Mesothelial cell of epicardium (in vitro differentiated cells): ENCODE results near the gene HYLS1. TPM values are rescaled to one million over a fixed set of nuclear protein-coding genes. Genes with fewer than 3 reads are reported as not detected.

Experiments
- DNase-seq, 2 experiments: peaks; one replicate each; pipeline ENCODE4 v3.0.0; 2021; ENCODE audit warnings: low spot score in 2 of 2; ENCODE audit not compliant: unreplicated experiment in 2 of 2
- H3K27ac Mint-ChIP-seq: 2 replicates; pipeline ENCODE4 v1.8.0; 2021; ENCODE audit warnings: mixed read lengths
- H3K27me3 Mint-ChIP-seq: 2 replicates; pipeline ENCODE4 v1.8.0; 2021; ENCODE audit warnings: low read depth, mixed read lengths
- H3K36me3 Mint-ChIP-seq: 2 replicates; pipeline ENCODE4 v1.8.0; 2021; ENCODE audit warnings: mixed read lengths
- H3K4me1 Mint-ChIP-seq: 2 replicates; pipeline ENCODE4 v1.8.0; 2021; ENCODE audit warnings: mixed read lengths
- H3K4me3 Mint-ChIP-seq: 2 replicates; pipeline ENCODE4 v1.8.0; 2021; ENCODE audit warnings: mild to moderate bottlenecking, moderate library complexity, mixed read lengths
- H3K9me3 Mint-ChIP-seq: 2 replicates; pipeline ENCODE4 v1.8.0; 2021; ENCODE audit warnings: mixed read lengths
- total RNA-seq: library from RNA; stranded (reverse); gene quantifications from 3 replicates; pipeline ENCODE4 v1.2.1, GENCODE V29; 2021
- TF ChIP-seq, protein P1 (sequence below): fragments of 200-600 bp; sonication (generic); IDR thresholded peaks from one replicate; pipeline ENCODE4 v1.5.0; 2021; ENCODE audit warnings: antibody characterized with exemption; ENCODE audit not compliant: unreplicated experiment

The HYLS1 gene
- total RNA-seq, 1 donor from 2014 or later, result 5.8 TPM

DNA sequence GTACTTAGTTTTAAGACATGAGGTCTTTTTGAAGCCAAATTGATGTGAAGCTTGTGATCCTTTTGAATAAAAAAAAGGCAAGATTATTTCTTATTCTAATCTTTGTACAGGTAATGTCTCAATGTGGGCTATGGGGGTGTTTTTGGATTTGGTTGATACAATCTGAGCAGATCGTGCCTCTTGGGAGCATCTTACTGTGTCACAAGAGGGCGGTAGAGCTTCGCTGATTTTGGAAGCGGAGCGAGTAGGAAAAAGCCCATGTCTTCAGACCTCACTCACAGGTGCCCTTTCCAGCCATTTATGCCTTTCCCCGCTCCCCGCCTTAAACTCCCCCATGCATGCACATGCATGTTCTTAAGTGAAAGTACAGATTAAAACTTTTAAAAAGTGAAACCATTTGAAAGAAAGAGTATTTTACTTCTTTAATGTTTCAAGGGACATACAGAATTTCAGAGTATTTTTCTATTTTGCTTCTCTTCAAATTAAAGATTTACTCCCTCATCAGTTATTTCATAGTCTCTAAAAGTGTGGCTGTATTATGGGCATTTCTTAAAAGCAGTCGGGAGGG, 35.6 kb downstream of the HYLS1 start:
- DNase-seq, result peak in 1 of 2 experiments; percentile 72
- no peaks in the 10 kb centered on the region for H3K36me3 Mint-ChIP-seq
- no peaks in the 10 kb centered on the region for H3K9me3 Mint-ChIP-seq
- H3K4me1 Mint-ChIP-seq, result peaks cover 23% of the 10 kb centered on the region
- H3K27me3 Mint-ChIP-seq, result peaks cover 17% of the 10 kb centered on the region
- TF ChIP-seq, protein P1, sequence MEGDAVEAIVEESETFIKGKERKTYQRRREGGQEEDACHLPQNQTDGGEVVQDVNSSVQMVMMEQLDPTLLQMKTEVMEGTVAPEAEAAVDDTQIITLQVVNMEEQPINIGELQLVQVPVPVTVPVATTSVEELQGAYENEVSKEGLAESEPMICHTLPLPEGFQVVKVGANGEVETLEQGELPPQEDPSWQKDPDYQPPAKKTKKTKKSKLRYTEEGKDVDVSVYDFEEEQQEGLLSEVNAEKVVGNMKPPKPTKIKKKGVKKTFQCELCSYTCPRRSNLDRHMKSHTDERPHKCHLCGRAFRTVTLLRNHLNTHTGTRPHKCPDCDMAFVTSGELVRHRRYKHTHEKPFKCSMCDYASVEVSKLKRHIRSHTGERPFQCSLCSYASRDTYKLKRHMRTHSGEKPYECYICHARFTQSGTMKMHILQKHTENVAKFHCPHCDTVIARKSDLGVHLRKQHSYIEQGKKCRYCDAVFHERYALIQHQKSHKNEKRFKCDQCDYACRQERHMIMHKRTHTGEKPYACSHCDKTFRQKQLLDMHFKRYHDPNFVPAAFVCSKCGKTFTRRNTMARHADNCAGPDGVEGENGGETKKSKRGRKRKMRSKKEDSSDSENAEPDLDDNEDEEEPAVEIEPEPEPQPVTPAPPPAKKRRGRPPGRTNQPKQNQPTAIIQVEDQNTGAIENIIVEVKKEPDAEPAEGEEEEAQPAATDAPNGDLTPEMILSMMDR, result peak; percentile 59
- H3K4me3 Mint-ChIP-seq, result no peak overlapping the region
- no peak overlapping the region for H3K27ac Mint-ChIP-seq

DNA sequence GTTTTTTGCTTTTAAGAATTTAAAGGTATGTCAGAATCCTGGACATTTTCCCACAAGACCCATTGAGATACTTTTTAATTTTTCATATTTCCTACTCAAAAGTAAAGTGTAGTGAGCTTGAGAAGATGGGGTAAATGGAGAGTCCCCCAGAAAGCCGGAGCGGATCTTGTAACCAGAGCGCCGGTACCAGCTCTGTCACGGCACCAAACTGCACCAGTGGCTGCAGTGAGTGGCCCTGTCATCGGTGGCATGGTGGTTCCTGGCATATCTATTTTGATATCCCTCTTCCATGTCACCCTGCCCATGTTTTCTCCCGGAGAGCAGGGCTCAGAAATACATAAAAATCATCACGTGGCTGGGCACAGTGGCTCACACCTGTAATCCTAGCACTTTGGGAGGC, 36.2 kb downstream of the HYLS1 start:
- Mint-ChIP-seq H3K9me3 (no peaks in the 10 kb centered on the region), H3K27me3 (peaks cover 11% of the 10 kb centered on the region), H3K27ac (no peak overlapping the region), H3K36me3 (no peaks in the 10 kb centered on the region), H3K4me3 (no peak overlapping the region), H3K4me1 (peaks cover 23% of the 10 kb centered on the region)
- no peak for DNase-seq
- TF ChIP-seq, protein P1, result no peak

DNA sequence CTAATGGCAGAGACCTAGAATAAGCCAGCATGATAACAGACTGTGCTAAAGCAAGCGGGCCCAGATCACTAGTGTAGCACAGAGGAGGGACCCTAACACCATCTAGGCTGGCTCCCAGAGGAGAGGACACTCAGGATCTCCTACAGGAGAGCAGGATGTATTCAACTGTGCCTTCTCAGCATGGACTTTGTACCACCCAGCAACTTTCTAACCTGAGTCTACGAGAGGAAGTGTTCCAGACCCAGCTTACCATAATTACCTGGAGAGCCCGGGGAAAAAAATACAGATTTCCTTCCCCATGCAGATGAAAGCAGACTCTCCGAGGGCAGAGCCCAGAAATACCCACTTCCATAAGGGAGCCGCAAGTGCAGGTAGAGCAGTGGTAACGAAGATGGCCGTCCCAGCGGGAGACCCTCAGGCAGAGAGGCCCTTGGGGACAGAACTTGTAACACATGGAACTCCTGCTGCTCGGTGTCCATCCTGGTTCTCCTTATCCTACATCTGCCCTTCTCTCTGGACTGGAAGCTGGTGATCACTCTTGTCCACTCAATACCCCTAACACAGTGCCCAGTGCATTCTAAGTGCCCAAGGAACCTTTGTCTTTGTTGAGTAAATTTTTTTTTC, 37.0 kb downstream of the HYLS1 start:
- Mint-ChIP-seq H3K36me3 (no peaks in the 10 kb centered on the region), H3K27ac (no peak overlapping the region), H3K4me3 (no peak overlapping the region), H3K9me3 (no peaks in the 10 kb centered on the region), H3K4me1 (peaks cover 23% of the 10 kb centered on the region), H3K27me3 (peaks cover 3% of the 10 kb centered on the region)
- TF ChIP-seq, protein P1, result no peak
- DNase-seq, result no peak

DNA sequence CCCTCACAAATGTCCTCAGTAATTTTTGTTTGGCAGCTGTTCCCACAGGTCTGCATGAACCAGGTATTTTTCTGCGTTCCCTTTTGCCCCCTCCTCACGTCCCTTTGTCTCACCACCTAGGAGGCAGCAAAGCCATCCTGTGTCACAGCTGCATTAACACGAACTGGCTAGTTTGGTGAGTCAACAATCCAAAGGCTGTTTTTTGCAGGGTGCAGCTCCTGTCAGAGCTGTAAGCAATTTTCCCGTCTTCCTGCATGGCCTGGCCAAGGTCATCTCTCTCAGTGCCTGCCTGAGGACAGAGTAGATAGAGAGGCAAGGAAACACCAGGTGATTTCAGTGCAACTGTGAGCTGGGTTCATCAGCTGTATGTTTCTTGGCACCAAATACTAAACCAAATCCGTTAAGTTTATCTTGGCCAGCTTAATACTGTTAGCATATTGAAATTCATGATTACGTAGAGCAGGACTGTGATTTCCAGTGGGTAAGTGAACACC, 37.8 kb downstream of the HYLS1 start:
- peaks cover 2% of the 10 kb centered on the region for H3K27me3 Mint-ChIP-seq
- no peaks in the 10 kb centered on the region for H3K9me3 Mint-ChIP-seq
- no peak overlapping the region for H3K4me3 Mint-ChIP-seq
- no peaks in the 10 kb centered on the region for H3K36me3 Mint-ChIP-seq
- no peak overlapping the region for H3K27ac Mint-ChIP-seq
- H3K4me1 Mint-ChIP-seq, result peaks cover 23% of the 10 kb centered on the region
- DNase-seq, result no peak
- TF ChIP-seq, protein P1, result no peak

DNA sequence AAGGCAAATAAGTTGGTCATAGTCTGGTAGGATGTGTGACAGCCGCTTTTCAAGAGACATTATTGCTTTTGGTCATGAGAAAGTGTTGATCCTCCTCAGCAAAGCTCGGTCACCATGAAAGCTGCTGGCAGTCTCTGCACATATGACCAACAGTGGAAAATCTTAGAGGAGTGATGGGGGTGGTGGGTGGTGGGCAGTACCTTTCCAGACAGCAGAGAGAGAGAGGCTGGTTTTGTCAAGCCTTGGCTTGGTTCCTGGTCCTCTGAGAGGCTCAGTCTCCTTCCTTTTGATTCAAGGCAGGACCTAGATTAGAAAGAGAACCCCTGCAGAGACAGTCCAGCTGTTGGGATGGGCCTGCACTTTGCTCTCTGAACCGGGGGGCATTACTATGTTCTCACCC, 38.3 kb downstream of the HYLS1 start:
- Mint-ChIP-seq H3K4me3 (no peak overlapping the region), H3K36me3 (no peaks in the 10 kb centered on the region), H3K27ac (no peak overlapping the region), H3K4me1 (peaks cover 23% of the 10 kb centered on the region), H3K27me3 (no peaks in the 10 kb centered on the region), H3K9me3 (no peaks in the 10 kb centered on the region)
- TF ChIP-seq, protein P1, result no peak
- DNase-seq, result no peak
